HEK293T (cell line): ENCODE results near the gene CLIC6.

ENCODE experiments used
- CTCF ChIA-PET: fragments of 350-600 bp; formaldehyde crosslinking; extraction: SDS; loops from one replicate; lab custom pipeline; 2021; ENCODE audit warnings: antibody characterized with exemption, inconsistent platforms; lab: Yijun Ruan, JAX
- POLR2A ChIA-PET: fragments of 350-600 bp; formaldehyde crosslinking; extraction: SDS; loops from one replicate; lab custom pipeline; 2020; ENCODE audit warnings: antibody characterized with exemption, inconsistent platforms; lab: Yijun Ruan, JAX
- DNase-seq: peaks from one replicate; pipeline ENCODE4 v3.0.0; 2012; ENCODE audit warnings: mixed read lengths; ENCODE audit errors: extremely low spot score
- ARNT ChIP-seq: fragments of 450-650 bp; IDR thresholded peaks from 2 replicates; pipeline ENCODE4 v1.6.1; 2017; ENCODE audit warnings: mild to moderate bottlenecking
- BHLHE40 ChIP-seq: fragments of 450-650 bp; IDR thresholded peaks from 2 replicates; pipeline ENCODE4 v1.6.1; 2016; ENCODE audit warnings: mild to moderate bottlenecking, moderate library complexity, borderline replicate concordance
- CTBP1 ChIP-seq: fragments of 450-650 bp; IDR thresholded peaks from 2 replicates; pipeline ENCODE4 v1.6.1; 2016; ENCODE audit warnings: borderline replicate concordance
- ELF4 ChIP-seq: fragments of 450-650 bp; IDR thresholded peaks from 2 replicates; pipeline ENCODE4 v1.6.1; 2017; ENCODE audit warnings: antibody characterized with exemption
- FOXA1 ChIP-seq: fragments of 450-650 bp; IDR thresholded peaks from 2 replicates; pipeline ENCODE4 v1.6.1; 2016; ENCODE audit warnings: mild to moderate bottlenecking
- FOXK2 ChIP-seq: fragments of 450-650 bp; IDR thresholded peaks from 2 replicates; pipeline ENCODE4 v1.6.1; 2016; ENCODE audit warnings: mild to moderate bottlenecking
- FOXM1 ChIP-seq: fragments of 450-650 bp; IDR thresholded peaks from 2 replicates; pipeline ENCODE4 v1.6.1; 2017; ENCODE audit warnings: mild to moderate bottlenecking, borderline replicate concordance
- HDGF ChIP-seq: fragments of 450-650 bp; IDR thresholded peaks from 2 replicates; pipeline ENCODE4 v1.6.1; 2017; ENCODE audit warnings: antibody characterized with exemption, borderline replicate concordance
- L3MBTL2 ChIP-seq: fragments of 450-650 bp; conservative IDR thresholded peaks from 2 replicates; pipeline ENCODE4 v1.6.1; 2016; ENCODE audit warnings: mild to moderate bottlenecking
- LEF1 ChIP-seq: fragments of 450-650 bp; IDR thresholded peaks from 2 replicates; pipeline ENCODE4 v1.6.1; 2017; ENCODE audit warnings: mild to moderate bottlenecking, borderline replicate concordance
- NFRKB ChIP-seq: fragments of 450-650 bp; IDR thresholded peaks from 2 replicates; pipeline ENCODE4 v1.6.1; 2016; ENCODE audit warnings: mild to moderate bottlenecking, moderate library complexity
- PKNOX1 ChIP-seq: fragments of 450-650 bp; IDR thresholded peaks from 2 replicates; pipeline ENCODE4 v1.6.1; 2016
- SP1 ChIP-seq: fragments of 450-650 bp; IDR thresholded peaks from 2 replicates; pipeline ENCODE4 v1.6.1; 2017
- SUZ12 ChIP-seq: fragments of 450-650 bp; IDR thresholded peaks from 2 replicates; pipeline ENCODE4 v1.6.1; 2016; ENCODE audit warnings: mild to moderate bottlenecking
- TARDBP ChIP-seq: fragments of 450-650 bp; IDR thresholded peaks from 2 replicates; pipeline ENCODE4 v1.6.1; 2016
- ZNF384 ChIP-seq: fragments of 450-650 bp; IDR thresholded peaks from 2 replicates; pipeline ENCODE4 v1.6.1; 2016

CLIC6 gene

GRCh38 chr21:34743831-34744230 is 75.0 kb downstream of the CLIC6 start:
- POLR2A ChIA-PET, result interaction anchor here (1.3 kb wide), 1 partner anchor 144 kb away, joined by 3 read pairs; no protein-coding TSS in a partner anchor

GRCh38 chr21:34744801-34745200 is 76.0 kb downstream of the CLIC6 start:
- POLR2A ChIA-PET, result interaction anchor here (1.2 kb wide), 1 partner anchor 145 kb away, joined by 5 read pairs; no protein-coding TSS in a partner anchor

More at GRCh38 chr21:34743831-34744230, 75.0 kb downstream of the CLIC6 start:
- CTCF ChIA-PET, result no interaction called here
- no peak for DNase-seq
- TF ChIP-seq ELF4 (no peak), TARDBP (no peak), SUZ12 (no peak), CTBP1 (no peak), ZNF384 (no peak), ARNT (no peak), FOXK2 (no peak), L3MBTL2 (no peak), BHLHE40 (no peak), NFRKB (no peak), LEF1 (no peak), FOXM1 (no peak), FOXA1 (no peak), PKNOX1 (no peak), HDGF (no peak)

GRCh38 chr21:34745557-34746255 is 76.9 kb downstream of the CLIC6 start:
- ChIA-PET POLR2A (interaction anchor here (0.6 to 1.2 kb wide), 3 partner anchors 142 to 144 kb away, joined by 3 to 6 read pairs (median 5); no protein-coding TSS in a partner anchor), CTCF (interaction anchor here (0.5 to 2.1 kb wide), 24 partner anchors 8 to 1885 kb away, joined by 3 to 12 read pairs (median 4); no protein-coding TSS in a partner anchor)
- peak; percentile 87 for DNase-seq
- TF ChIP-seq FOXA1 (no peak), ARNT (no peak), NFRKB (no peak), FOXM1 (no peak), SUZ12 (no peak), HDGF (no peak), BHLHE40 (no peak), PKNOX1 (no peak), ZNF384 (no peak), FOXK2 (no peak), CTBP1 (no peak), LEF1 (no peak), SP1 (no peak), ELF4 (no peak), L3MBTL2 (no peak), TARDBP (no peak)

More at GRCh38 chr21:34744801-34745200, 76.0 kb downstream of the CLIC6 start:
- CTCF ChIA-PET, result interaction anchor here (1.1 to 2.1 kb wide), 7 partner anchors 7 to 1196 kb away, joined by 3 to 12 read pairs (median 4); no protein-coding TSS in a partner anchor
- no peak for DNase-seq
- no peak for TF ChIP-seq ZNF384
- no peak for TF ChIP-seq LEF1
- no peak for TF ChIP-seq BHLHE40
- no peak for TF ChIP-seq ELF4
- no peak for TF ChIP-seq FOXK2
- TF ChIP-seq SUZ12, result no peak
- TF ChIP-seq CTBP1, result no peak
- TF ChIP-seq HDGF, result no peak
- TF ChIP-seq SP1, result no peak

- TF ChIP-seq ARNT, result no peak
Observed at GRCh38 chr21:34748862-34749261, 80.1 kb downstream of the CLIC6 start.

GRCh38 chr21:34754690-34755647 is 86.2 kb downstream of the CLIC6 start:
- POLR2A ChIA-PET, result no interaction called here
- CTCF ChIA-PET, result interaction anchor here (0.8 kb wide), 1 partner anchor 9 kb away, joined by 3 read pairs; no protein-coding TSS in a partner anchor

More at GRCh38 chr21:34748862-34749261, 80.1 kb downstream of the CLIC6 start:
- no peak for DNase-seq
- ChIA-PET CTCF (no interaction called here), POLR2A (no interaction called here)

More at GRCh38 chr21:34754690-34755647, 86.2 kb downstream of the CLIC6 start:
- TF ChIP-seq SP1, result no peak
- TF ChIP-seq SUZ12, result no peak
- no peak for TF ChIP-seq PKNOX1
- TF ChIP-seq ARNT, result no peak
- TF ChIP-seq FOXA1, result no peak
- TF ChIP-seq ELF4, result no peak
- TF ChIP-seq L3MBTL2, result no peak
- no peak for TF ChIP-seq TARDBP
- no peak for TF ChIP-seq BHLHE40
- DNase-seq, result no peak
